H1 (cell line): Measurements from ENCODE around the gene DGAT2L6. TPM values are rescaled to one million over a fixed set of nuclear protein-coding genes. Genes with fewer than 3 reads are reported as not detected.

Experiments
- CTCF ChIA-PET: fragments of 300-600 bp; sonication (Branson Sonifier 250); formaldehyde crosslinking; loops from one replicate; lab custom pipeline; 2021; ENCODE audit not compliant: partially characterized antibody; lab: Charles Lee
- POLR2A ChIA-PET: fragments of 300-600 bp; sonication (Branson Sonifier 250); formaldehyde crosslinking; loops from one replicate; lab custom pipeline; 2021; ENCODE audit warnings: inconsistent platforms; ENCODE audit not compliant: partially characterized antibody; lab: Charles Lee
- DNase-seq, 2 experiments: peaks; one replicate each; pipeline versions ENCODE4 v3.0.0 to v3.0.0-alpha.2; 2010 to 2022; ENCODE audit warnings: low spot score in 2 of 2, low read depth in 1 of 2, mixed read lengths in 1 of 2
- FAIRE-seq: peaks from 2 replicates; lab custom pipeline; 2011; peaks lifted over from hg19 to GRCh38; lab: Jason Lieb, UNC
- H2AFZ ChIP-seq: 2 replicates; pipeline ENCODE4 v1.8.1; 2012; ENCODE audit warnings: low read length, inconsistent platforms
- H2AK5ac ChIP-seq: 2 replicates; pipeline ENCODE4 v1.6.1; 2013; ENCODE audit warnings: low read depth, low read length
- H2BK120ac ChIP-seq: replicated peaks from 2 replicates; pipeline ENCODE3; 2013; ENCODE audit warnings: low read depth, low read length, inconsistent platforms
- H2BK12ac ChIP-seq: 2 replicates; pipeline ENCODE4 v1.6.1; 2013; ENCODE audit warnings: low read depth, low read length
- H2BK15ac ChIP-seq: 2 replicates; pipeline ENCODE4 v1.6.1; 2013; ENCODE audit warnings: low read length
- H2BK20ac ChIP-seq: 2 replicates; pipeline ENCODE4 v1.6.1; 2013; ENCODE audit warnings: low read length
- H2BK5ac ChIP-seq: 2 replicates; pipeline ENCODE4 v1.6.1; 2013; ENCODE audit warnings: low read depth, low read length
- H3K14ac ChIP-seq: 2 replicates; pipeline ENCODE4 v1.6.1; 2013; ENCODE audit warnings: inconsistent platforms; ENCODE audit not compliant: insufficient read length
- H3K18ac ChIP-seq: 2 replicates; pipeline ENCODE4 v1.6.1; 2013; ENCODE audit warnings: low read length; ENCODE audit errors: extremely low read depth
- H3K23ac ChIP-seq: 2 replicates; pipeline ENCODE4 v1.6.1; 2013; ENCODE audit warnings: inconsistent platforms; ENCODE audit not compliant: insufficient read length
- H3K23me2 ChIP-seq: 2 replicates; pipeline ENCODE4 v1.6.1; 2013; ENCODE audit warnings: low read depth, low read length
- H3K27ac ChIP-seq: 2 replicates; pipeline ENCODE4 v1.6.1; 2011; ENCODE audit warnings: low read depth, low read length, inconsistent platforms
- H3K27me3 ChIP-seq, 4 experiments: replicated peaks in 1 of 4; 1 replicate in 1 of 4; 2 replicates in 3 of 4; pipeline versions ENCODE4 v1.6.1 to v1.8.1; 2011 to 2013; ENCODE audit warnings: low read length in 3 of 4, mild to moderate bottlenecking in 3 of 4, inconsistent platforms in 2 of 4, mixed read lengths in 2 of 4, moderate library complexity in 1 of 4; ENCODE audit not compliant: control insufficient read depth in 3 of 4, insufficient read depth in 3 of 4; ENCODE audit errors: extremely low read depth in 1 of 4
- H3K36me3 ChIP-seq, 4 experiments: 2 replicates each; pipeline versions ENCODE4 v1.6.1 to v1.8.1; 2011 to 2013; ENCODE audit warnings: mild to moderate bottlenecking in 4 of 4, low read length in 3 of 4, moderate library complexity in 2 of 4, control low read depth in 1 of 4, inconsistent platforms in 1 of 4; ENCODE audit not compliant: insufficient read depth in 4 of 4, control insufficient read depth in 2 of 4
- H3K4ac ChIP-seq: replicated peaks from 2 replicates; pipeline ENCODE3; 2013; ENCODE audit warnings: low read length, low read depth, mixed read lengths, inconsistent platforms; ENCODE audit not compliant: insufficient read length
- H3K4me1 ChIP-seq, 4 experiments: replicated peaks in 1 of 4; 1 replicate in 1 of 4; 2 replicates in 3 of 4; pipeline versions ENCODE4 v1.6.1 to v1.8.1; 2011 to 2013; ENCODE audit warnings: low read length in 3 of 4, inconsistent platforms in 2 of 4, mixed read lengths in 1 of 4; ENCODE audit not compliant: insufficient read depth in 4 of 4, control insufficient read depth in 3 of 4
- H3K4me2 ChIP-seq, 2 experiments: 2 replicates each; pipeline versions ENCODE4 v1.6.1 to v1.8.1; 2011 to 2013; ENCODE audit warnings: low read depth in 2 of 2, low read length in 2 of 2, control low read depth in 1 of 2, inconsistent platforms in 1 of 2, mild to moderate bottlenecking in 1 of 2; ENCODE audit not compliant: insufficient read depth in 1 of 2
- H3K4me3 ChIP-seq, 4 experiments: fragments of 200-600, 300-600 bp in 1 of 4; sonication (generic), shearing (Covaris generic), sonication (Bioruptor Twin) in 1 of 4; 2 replicates each; pipeline versions ENCODE4 v1.5.1 to v1.8.1; 2011 to 2016; ENCODE audit warnings: low read length in 4 of 4, low read depth in 3 of 4, control low read depth in 2 of 4, inconsistent platforms in 2 of 4, mild to moderate bottlenecking in 2 of 4, mixed read lengths in 1 of 4, moderate library complexity in 1 of 4; ENCODE audit not compliant: insufficient read depth in 2 of 4; ENCODE audit errors: extremely low read depth in 1 of 4
- H3K56ac ChIP-seq: replicated peaks from 2 replicates; pipeline ENCODE3; 2013; ENCODE audit warnings: low read depth, mild to moderate bottlenecking, mixed read lengths, low read length, inconsistent platforms; ENCODE audit not compliant: insufficient read length
- H3K79me1 ChIP-seq: 2 replicates; pipeline ENCODE4 v1.6.1; 2013; ENCODE audit warnings: low read depth, low read length, control low read depth
- H3K79me2 ChIP-seq, 2 experiments: 2 replicates each; pipeline versions ENCODE4 v1.6.1 to v1.8.1; 2012 to 2013; ENCODE audit warnings: low read length in 2 of 2, mild to moderate bottlenecking in 2 of 2, inconsistent platforms in 1 of 2; ENCODE audit not compliant: insufficient read depth in 2 of 2, control insufficient read depth in 1 of 2
- H3K9ac ChIP-seq, 4 experiments: replicated peaks in 1 of 4; 1 replicate in 1 of 4; 2 replicates in 3 of 4; pipeline versions ENCODE4 v1.6.1 to v1.8.1; 2011 to 2013; ENCODE audit warnings: low read depth in 3 of 4, low read length in 3 of 4, control low read depth in 2 of 4, mild to moderate bottlenecking in 2 of 4, moderate library complexity in 2 of 4, inconsistent platforms in 1 of 4; ENCODE audit errors: extremely low read depth in 1 of 4
- H3K9me3 ChIP-seq, 2 experiments: 2 replicates each; pipeline versions ENCODE4 v1.6.1 to v1.8.1; 2012 to 2013; ENCODE audit warnings: mild to moderate bottlenecking in 2 of 2, moderate library complexity in 2 of 2, control low read depth in 1 of 2, inconsistent platforms in 1 of 2, low read depth in 1 of 2, low read length in 1 of 2, mixed read lengths in 1 of 2; ENCODE audit not compliant: insufficient read depth in 2 of 2
- H4K20me1 ChIP-seq, 2 experiments: replicated peaks in 1 of 2; 2 replicates each; pipeline versions ENCODE3 to v1.8.1; 2011 to 2013; ENCODE audit warnings: inconsistent platforms in 2 of 2, low read length in 2 of 2, mild to moderate bottlenecking in 1 of 2; ENCODE audit not compliant: insufficient read depth in 2 of 2, control insufficient read depth in 1 of 2
- H4K5ac ChIP-seq: 2 replicates; pipeline ENCODE4 v1.6.1; 2013; ENCODE audit warnings: low read length, low read depth, mixed read lengths, inconsistent platforms; ENCODE audit not compliant: insufficient read length
- H4K8ac ChIP-seq: 2 replicates; pipeline ENCODE4 v1.8.0; 2013; ENCODE audit warnings: mild to moderate bottlenecking, moderate library complexity, low read length, inconsistent platforms; ENCODE audit not compliant: insufficient read depth; ENCODE audit errors: extremely low read depth
- H4K91ac ChIP-seq: replicated peaks from 2 replicates; pipeline ENCODE3; 2013; ENCODE audit warnings: low read length, mixed read lengths, inconsistent platforms; ENCODE audit not compliant: insufficient read length
- ATF3 ChIP-seq: IDR thresholded peaks from 2 replicates; pipeline ENCODE4 v1.6.1; 2011; ENCODE audit warnings: low read depth, mild to moderate bottlenecking, low read length; ENCODE audit not compliant: insufficient read depth
- CREB1 ChIP-seq: IDR thresholded peaks from 2 replicates; pipeline ENCODE4 v1.6.1; 2012; ENCODE audit warnings: inconsistent platforms
- E2F6 ChIP-seq: IDR thresholded peaks from 2 replicates; pipeline ENCODE4 v1.6.1; 2012; ENCODE audit warnings: inconsistent platforms
- MAFK ChIP-seq: IDR thresholded peaks from 2 replicates; pipeline ENCODE4 v1.6.1; 2012; ENCODE audit warnings: low read depth, mild to moderate bottlenecking, improper control_type of control experiment, low read length
- SAP30 ChIP-seq: fragments of 300-600 bp; sonication (generic); IDR thresholded peaks from 2 replicates; pipeline ENCODE4 v1.7.1; 2012; ENCODE audit warnings: low read length, moderate library complexity, mild to moderate bottlenecking, inconsistent platforms; ENCODE audit not compliant: insufficient read depth, insufficient replicate concordance
- TAF1 ChIP-seq: IDR thresholded peaks from 2 replicates; pipeline ENCODE4 v1.6.1; 2011; ENCODE audit warnings: mild to moderate bottlenecking, low read depth, low read length
- WGBS, 2 experiments: shearing (Covaris generic) in 1 of 2; methylation state at CpG; one replicate each; pipeline versions ENCODE4 v1.1.6 to v1.1.7; 2013 to 2015; ENCODE audit warnings: low lambda C conversion rate in 2 of 2, mixed read lengths in 2 of 2, inconsistent platforms in 1 of 2, low coverage in 1 of 2, missing lambda C conversion rate in 1 of 2; ENCODE audit not compliant: insufficient replicate concordance in 2 of 2, insufficient coverage in 1 of 2, insufficient read length in 1 of 2; ENCODE audit errors: extremely low coverage in 1 of 2, missing lambda C conversion rate in 1 of 2; 5-methylcytosine and 5-hydroxymethylcytosine counted together
- polyA plus RNA-seq, 7 experiments: library from polyadenylated mRNA; depleted of rRNA in 3 of 7; stranded (reverse) in 5 of 7; unstranded in 2 of 7; fragments of >200 nt in 5 of 7; fragments of 200-250 nt in 2 of 7; gene quantifications; 1 replicate in 5 of 7; 2 replicates in 1 of 7; 4 replicates in 1 of 7; pipeline versions ENCODE4 v1.2.1 to v1.2.3, GENCODE V29; 2011 to 2013; ENCODE audit warnings: missing spikeins in 2 of 7, mixed read lengths in 2 of 7
- total RNA-seq: library from RNA; stranded (reverse); fragmentation: NEBNext Ultra II Directional; extraction: Animal tissue kit (Norgen Biotek cat#: 25700); gene quantifications from 2 replicates; pipeline ENCODE4 v1.2.1, GENCODE V29; 2021

DGAT2L6 gene
- total and polyA plus RNA-seq, 2 of the 8 experiments (the other 6 are each of a cell fraction or from before 2014, with no cell fraction given) = not detected

GRCh38 chrX:70172964-70173363, 4.3 kb upstream of the DGAT2L6 start:
- ChIA-PET CTCF (no interaction called here), POLR2A (interaction anchor here (0.6 kb wide), 1 partner anchor 23 kb away, joined by 4 read pairs; no protein-coding TSS in a partner anchor)
- Histone ChIP-seq H2AFZ (no peak overlapping the region), H3K4ac (no peak overlapping the region), H3K27ac (no peak overlapping the region; the same call in 1 of the 2 replicates), H2BK120ac (no peak overlapping the region), H3K23ac (no peak overlapping the region), H3K79me1 (no peaks in the 10 kb centered on the region), H3K4me1 (peaks cover 1 to 18% (median 7%) of the 10 kb centered on the region in 4 experiments; a peak in 4 of 7 replicates), H3K36me3 (no peaks in the 10 kb centered on the region), H2BK12ac (0 out of 2 replicates have a peak overlapping the region, but pooled peaks have one; percentile 50), H3K79me2 (no peaks in the 10 kb centered on the region), H3K14ac (no peak overlapping the region), H4K5ac (no peak overlapping the region), H3K56ac (no peak overlapping the region), H3K9me3 (no peaks in the 10 kb centered on the region), H2AK5ac (no peak overlapping the region), H2BK15ac (no peak overlapping the region), H3K27me3 (no peaks in the 10 kb centered on the region), H3K9ac (no peak overlapping the region), H2BK5ac (peak overlapping the region; percentile 71; the same call in 1 of the 2 replicates), H3K4me2 (0 out of 4 replicates have a peak overlapping the region, but pooled peaks of 1 of the 2 experiments have one; percentile 15), H3K4me3 (no peak overlapping the region), H4K8ac (no peak overlapping the region), H3K23me2 (no peaks in the 10 kb centered on the region), H3K18ac (peak overlapping the region; percentile 48; the same call in 1 of the 2 replicates), H4K20me1 (no peaks in the 10 kb centered on the region), H2BK20ac (no peak overlapping the region), H4K91ac (peak overlapping the region; percentile 53)
- FAIRE-seq = no peak
- no peak for TF ChIP-seq ATF3
- no peak for TF ChIP-seq TAF1
- no peak for TF ChIP-seq E2F6
- TF ChIP-seq SAP30 = no peak
- TF ChIP-seq CREB1 = no peak
- no peak for TF ChIP-seq MAFK
- no peak for DNase-seq
- WGBS, 2 experiments = 60% methylated on average over 4 of the region's 4 CpGs; no CpG with 5 or more reads in 1 of the 2 experiments
